ENCODE results near the gene GALNT1.

Gene GALNT1

GRCh38 chr18:35721431-35722081 lies 140.0 kb downstream of the GALNT1 start:
- Histone ChIP-seq H3K27ac (ENCODE audit: low read length) (no peak overlapping the region), H3K27me3 (ENCODE audit: low read depth, low read length) (no peaks in the 10 kb centered on the region), H3K9me3 (ENCODE audit: control insufficient read depth in 1 of 2, low read length in 2 of 2) (peaks cover 0 to 5% of the 10 kb centered on the region in 2 donors), H3K36me3 (ENCODE audit: control insufficient read depth in 1 of 2, insufficient read depth in 2 of 2, low read length in 2 of 2) (no peaks in the 10 kb centered on the region), H3K4me1 (ENCODE audit: control insufficient read depth in 1 of 2, insufficient read depth in 2 of 2, low read length in 2 of 2) (no peaks in the 10 kb centered on the region), H3K4me3 (ENCODE audit: low read depth in 1 of 2, low read length in 2 of 2) (no peak overlapping the region)

GRCh38 chr18:35728676-35729075 lies 147.1 kb downstream of the GALNT1 start:
- Histone ChIP-seq H3K9me3 (ENCODE audit: control insufficient read depth in 1 of 2, low read length in 2 of 2) (peaks cover 6% of the 10 kb centered on the region in 2 donors), H3K27me3 (ENCODE audit: low read depth, low read length) (no peaks in the 10 kb centered on the region), H3K27ac (ENCODE audit: low read length) (no peak overlapping the region), H3K4me1 (ENCODE audit: control insufficient read depth in 1 of 2, insufficient read depth in 2 of 2, low read length in 2 of 2) (no peaks in the 10 kb centered on the region), H3K4me3 (ENCODE audit: low read depth in 1 of 2, low read length in 2 of 2) (no peak overlapping the region), H3K36me3 (ENCODE audit: control insufficient read depth in 1 of 2, insufficient read depth in 2 of 2, low read length in 2 of 2) (no peaks in the 10 kb centered on the region)

- Histone ChIP-seq H3K36me3 (ENCODE audit: control insufficient read depth in 1 of 2, insufficient read depth in 2 of 2, low read length in 2 of 2) (no peaks in the 10 kb centered on the region), H3K27me3 (ENCODE audit: low read depth, low read length) (no peaks in the 10 kb centered on the region), H3K9me3 (ENCODE audit: control insufficient read depth in 1 of 2, low read length in 2 of 2) (peaks cover 6% of the 10 kb centered on the region in 2 donors), H3K4me3 (ENCODE audit: low read depth in 1 of 2, low read length in 2 of 2) (no peak overlapping the region), H3K4me1 (ENCODE audit: control insufficient read depth in 1 of 2, insufficient read depth in 2 of 2, low read length in 2 of 2) (no peaks in the 10 kb centered on the region), H3K27ac (ENCODE audit: low read length) (no peak overlapping the region)
Observed at GRCh38 chr18:35729991-35730668, 148.6 kb downstream of the GALNT1 start.

- Histone ChIP-seq H3K4me3 (ENCODE audit: low read depth in 1 of 2, low read length in 2 of 2) (no peak overlapping the region), H3K9me3 (ENCODE audit: control insufficient read depth in 1 of 2, low read length in 2 of 2) (peaks cover 6% of the 10 kb centered on the region in 2 donors), H3K4me1 (ENCODE audit: control insufficient read depth in 1 of 2, insufficient read depth in 2 of 2, low read length in 2 of 2) (no peaks in the 10 kb centered on the region), H3K27me3 (ENCODE audit: low read depth, low read length) (no peaks in the 10 kb centered on the region), H3K36me3 (ENCODE audit: control insufficient read depth in 1 of 2, insufficient read depth in 2 of 2, low read length in 2 of 2) (no peaks in the 10 kb centered on the region), H3K27ac (ENCODE audit: low read length) (no peak overlapping the region)
Observed at GRCh38 chr18:35730691-35731370, 149.3 kb downstream of the GALNT1 start.

GRCh38 chr18:35731701-35732100 lies 150.2 kb downstream of the GALNT1 start:
- Histone ChIP-seq H3K36me3 (ENCODE audit: control insufficient read depth in 1 of 2, insufficient read depth in 2 of 2, low read length in 2 of 2) (no peaks in the 10 kb centered on the region), H3K4me3 (ENCODE audit: low read depth in 1 of 2, low read length in 2 of 2) (no peak overlapping the region), H3K27me3 (ENCODE audit: low read depth, low read length) (no peaks in the 10 kb centered on the region), H3K9me3 (ENCODE audit: control insufficient read depth in 1 of 2, low read length in 2 of 2) (peaks cover 6% of the 10 kb centered on the region in 2 donors), H3K4me1 (ENCODE audit: control insufficient read depth in 1 of 2, insufficient read depth in 2 of 2, low read length in 2 of 2) (no peaks in the 10 kb centered on the region), H3K27ac (ENCODE audit: low read length) (no peak overlapping the region)

- no peaks in the 10 kb centered on the region for H3K36me3 ChIP-seq (ENCODE audit: control insufficient read depth in 1 of 2, insufficient read depth in 2 of 2, low read length in 2 of 2)
- no peak overlapping the region for H3K27ac ChIP-seq (ENCODE audit: low read length)
- no peaks in the 10 kb centered on the region for H3K4me1 ChIP-seq (ENCODE audit: control insufficient read depth in 1 of 2, insufficient read depth in 2 of 2, low read length in 2 of 2)
- H3K27me3 ChIP-seq (ENCODE audit: low read depth, low read length): no peaks in the 10 kb centered on the region
- H3K9me3 ChIP-seq (ENCODE audit: control insufficient read depth in 1 of 2, low read length in 2 of 2): peaks cover 6% of the 10 kb centered on the region in 2 donors
- H3K4me3 ChIP-seq (ENCODE audit: low read depth in 1 of 2, low read length in 2 of 2): no peak overlapping the region
Observed at GRCh38 chr18:35732162-35732561, 150.6 kb downstream of the GALNT1 start.

GRCh38 chr18:35732636-35733035 lies 151.1 kb downstream of the GALNT1 start:
- Histone ChIP-seq H3K27me3 (ENCODE audit: low read depth, low read length) (no peaks in the 10 kb centered on the region), H3K9me3 (ENCODE audit: control insufficient read depth in 1 of 2, low read length in 2 of 2) (peaks cover 6% of the 10 kb centered on the region in 2 donors), H3K4me3 (ENCODE audit: low read depth in 1 of 2, low read length in 2 of 2) (no peak overlapping the region), H3K27ac (ENCODE audit: low read length) (no peak overlapping the region), H3K4me1 (ENCODE audit: control insufficient read depth in 1 of 2, insufficient read depth in 2 of 2, low read length in 2 of 2) (no peaks in the 10 kb centered on the region), H3K36me3 (ENCODE audit: control insufficient read depth in 1 of 2, insufficient read depth in 2 of 2, low read length in 2 of 2) (no peaks in the 10 kb centered on the region)

GRCh38 chr18:35733408-35733807 lies 151.9 kb downstream of the GALNT1 start:
- H3K4me3 ChIP-seq (ENCODE audit: low read depth in 1 of 2, low read length in 2 of 2): no peak overlapping the region
- peaks cover 6% of the 10 kb centered on the region in 2 donors for H3K9me3 ChIP-seq (ENCODE audit: control insufficient read depth in 1 of 2, low read length in 2 of 2)
- no peaks in the 10 kb centered on the region for H3K36me3 ChIP-seq (ENCODE audit: control insufficient read depth in 1 of 2, insufficient read depth in 2 of 2, low read length in 2 of 2)
- no peak overlapping the region for H3K27ac ChIP-seq (ENCODE audit: low read length)
- H3K27me3 ChIP-seq (ENCODE audit: low read depth, low read length): no peaks in the 10 kb centered on the region
- no peaks in the 10 kb centered on the region for H3K4me1 ChIP-seq (ENCODE audit: control insufficient read depth in 1 of 2, insufficient read depth in 2 of 2, low read length in 2 of 2)

- no peaks in the 10 kb centered on the region for H3K4me1 ChIP-seq (ENCODE audit: control insufficient read depth in 1 of 2, insufficient read depth in 2 of 2, low read length in 2 of 2)
- no peaks in the 10 kb centered on the region for H3K36me3 ChIP-seq (ENCODE audit: control insufficient read depth in 1 of 2, insufficient read depth in 2 of 2, low read length in 2 of 2)
- H3K27ac ChIP-seq (ENCODE audit: low read length): no peak overlapping the region
- H3K9me3 ChIP-seq (ENCODE audit: control insufficient read depth in 1 of 2, low read length in 2 of 2): peaks cover 0 to 3% of the 10 kb centered on the region in 2 donors
- H3K27me3 ChIP-seq (ENCODE audit: low read depth, low read length): no peaks in the 10 kb centered on the region
- H3K4me3 ChIP-seq (ENCODE audit: low read depth in 1 of 2, low read length in 2 of 2): no peak overlapping the region
Observed at GRCh38 chr18:35736696-35737095, 155.2 kb downstream of the GALNT1 start.

GRCh38 chr18:35739778-35740177 lies 158.2 kb downstream of the GALNT1 start:
- Histone ChIP-seq H3K4me3 (ENCODE audit: low read depth in 1 of 2, low read length in 2 of 2) (no peak overlapping the region), H3K36me3 (ENCODE audit: control insufficient read depth in 1 of 2, insufficient read depth in 2 of 2, low read length in 2 of 2) (no peaks in the 10 kb centered on the region), H3K9me3 (ENCODE audit: control insufficient read depth in 1 of 2, low read length in 2 of 2) (peaks cover 0 to 3% of the 10 kb centered on the region in 2 donors), H3K27ac (ENCODE audit: low read length) (no peak overlapping the region), H3K4me1 (ENCODE audit: control insufficient read depth in 1 of 2, insufficient read depth in 2 of 2, low read length in 2 of 2) (no peaks in the 10 kb centered on the region), H3K27me3 (ENCODE audit: low read depth, low read length) (no peaks in the 10 kb centered on the region)

- Histone ChIP-seq H3K27me3 (ENCODE audit: low read depth, low read length) (no peaks in the 10 kb centered on the region), H3K36me3 (ENCODE audit: control insufficient read depth in 1 of 2, insufficient read depth in 2 of 2, low read length in 2 of 2) (no peaks in the 10 kb centered on the region), H3K9me3 (ENCODE audit: control insufficient read depth in 1 of 2, low read length in 2 of 2) (peaks cover 0 to 3% of the 10 kb centered on the region in 2 donors), H3K4me3 (ENCODE audit: low read depth in 1 of 2, low read length in 2 of 2) (no peak overlapping the region), H3K4me1 (ENCODE audit: control insufficient read depth in 1 of 2, insufficient read depth in 2 of 2, low read length in 2 of 2) (no peaks in the 10 kb centered on the region), H3K27ac (ENCODE audit: low read length) (no peak overlapping the region)
Observed at GRCh38 chr18:35740656-35741055, 159.1 kb downstream of the GALNT1 start.
